Measurements from ENCODE around the gene SP140L. TPM values are rescaled to one million over a fixed set of nuclear protein-coding genes. Genes with fewer than 3 reads are reported as not detected.
A peak's percentile ranks its signal among the peaks of the same experiment; 100 is the strongest.

SP140L gene
- total RNA-seq, 1 experiment from 2014 or later = 16.6 TPM

DNA sequence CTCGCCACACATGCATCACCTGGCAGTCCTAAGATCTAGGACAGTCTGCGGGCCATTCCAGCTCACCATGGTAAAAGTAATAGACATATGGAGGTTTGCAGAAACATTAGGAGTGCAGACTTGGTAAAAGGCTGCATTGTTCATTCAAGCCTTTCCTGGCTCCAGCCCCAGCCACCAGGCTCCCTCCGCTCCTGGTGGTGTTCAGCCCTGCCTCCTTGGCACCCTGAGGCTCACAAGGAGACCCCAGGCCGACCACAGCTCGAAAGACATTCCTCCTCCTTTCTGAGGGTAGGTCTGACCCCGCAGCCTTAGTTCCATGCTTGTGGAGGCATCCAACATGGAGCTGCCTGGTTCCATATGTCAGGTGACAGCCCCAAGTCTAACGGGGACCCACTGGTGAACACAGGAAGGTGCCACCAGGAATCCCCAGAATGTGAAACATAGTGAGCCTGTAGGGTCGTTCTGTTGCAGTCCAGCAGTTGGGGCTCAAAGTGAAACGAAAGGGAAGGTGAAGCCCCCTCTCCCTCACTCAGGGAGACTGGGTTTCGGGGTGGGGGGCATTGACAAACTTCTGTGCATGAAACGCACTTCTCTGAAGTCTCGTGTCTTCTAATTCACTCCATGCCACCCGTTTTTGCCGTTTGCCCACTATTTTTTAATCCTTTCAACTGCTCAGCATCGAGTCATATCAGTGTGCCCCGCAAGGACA, 84.0 kb downstream of the SP140L start:
- CTCF ChIA-PET = no interaction called here
- DNase-seq (ENCODE audit: low read depth, low spot score) (no peak), ATAC-seq (no peak)
- in situ Hi-C loops (cut with HindIII; ENCODE audit: low pct_unique_long_range_greater_than_20kb, low sequenced_read_pairs) (no loop called here), intact Hi-C loops (cut with micrococcal nuclease; ENCODE audit: unreplicated experiment) (no loop called here)
- TF ChIP-seq TCF7L2 (IDR thresholded peaks at IDR 0.05; ENCODE audit: low read depth, low read length) (no peak), SIN3A (IDR thresholded peaks at IDR 0.05; ENCODE audit: borderline replicate concordance, insufficient read depth, low read depth, low read length) (no peak), POLR2AphosphoS5 (IDR thresholded peaks at IDR 0.05; ENCODE audit: low read depth, low read length) (no peak)
- TF ChIP-seq, protein P1, sequence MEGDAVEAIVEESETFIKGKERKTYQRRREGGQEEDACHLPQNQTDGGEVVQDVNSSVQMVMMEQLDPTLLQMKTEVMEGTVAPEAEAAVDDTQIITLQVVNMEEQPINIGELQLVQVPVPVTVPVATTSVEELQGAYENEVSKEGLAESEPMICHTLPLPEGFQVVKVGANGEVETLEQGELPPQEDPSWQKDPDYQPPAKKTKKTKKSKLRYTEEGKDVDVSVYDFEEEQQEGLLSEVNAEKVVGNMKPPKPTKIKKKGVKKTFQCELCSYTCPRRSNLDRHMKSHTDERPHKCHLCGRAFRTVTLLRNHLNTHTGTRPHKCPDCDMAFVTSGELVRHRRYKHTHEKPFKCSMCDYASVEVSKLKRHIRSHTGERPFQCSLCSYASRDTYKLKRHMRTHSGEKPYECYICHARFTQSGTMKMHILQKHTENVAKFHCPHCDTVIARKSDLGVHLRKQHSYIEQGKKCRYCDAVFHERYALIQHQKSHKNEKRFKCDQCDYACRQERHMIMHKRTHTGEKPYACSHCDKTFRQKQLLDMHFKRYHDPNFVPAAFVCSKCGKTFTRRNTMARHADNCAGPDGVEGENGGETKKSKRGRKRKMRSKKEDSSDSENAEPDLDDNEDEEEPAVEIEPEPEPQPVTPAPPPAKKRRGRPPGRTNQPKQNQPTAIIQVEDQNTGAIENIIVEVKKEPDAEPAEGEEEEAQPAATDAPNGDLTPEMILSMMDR (IDR thresholded peaks at IDR 0.05) = no peak
- TF ChIP-seq, protein P2, sequence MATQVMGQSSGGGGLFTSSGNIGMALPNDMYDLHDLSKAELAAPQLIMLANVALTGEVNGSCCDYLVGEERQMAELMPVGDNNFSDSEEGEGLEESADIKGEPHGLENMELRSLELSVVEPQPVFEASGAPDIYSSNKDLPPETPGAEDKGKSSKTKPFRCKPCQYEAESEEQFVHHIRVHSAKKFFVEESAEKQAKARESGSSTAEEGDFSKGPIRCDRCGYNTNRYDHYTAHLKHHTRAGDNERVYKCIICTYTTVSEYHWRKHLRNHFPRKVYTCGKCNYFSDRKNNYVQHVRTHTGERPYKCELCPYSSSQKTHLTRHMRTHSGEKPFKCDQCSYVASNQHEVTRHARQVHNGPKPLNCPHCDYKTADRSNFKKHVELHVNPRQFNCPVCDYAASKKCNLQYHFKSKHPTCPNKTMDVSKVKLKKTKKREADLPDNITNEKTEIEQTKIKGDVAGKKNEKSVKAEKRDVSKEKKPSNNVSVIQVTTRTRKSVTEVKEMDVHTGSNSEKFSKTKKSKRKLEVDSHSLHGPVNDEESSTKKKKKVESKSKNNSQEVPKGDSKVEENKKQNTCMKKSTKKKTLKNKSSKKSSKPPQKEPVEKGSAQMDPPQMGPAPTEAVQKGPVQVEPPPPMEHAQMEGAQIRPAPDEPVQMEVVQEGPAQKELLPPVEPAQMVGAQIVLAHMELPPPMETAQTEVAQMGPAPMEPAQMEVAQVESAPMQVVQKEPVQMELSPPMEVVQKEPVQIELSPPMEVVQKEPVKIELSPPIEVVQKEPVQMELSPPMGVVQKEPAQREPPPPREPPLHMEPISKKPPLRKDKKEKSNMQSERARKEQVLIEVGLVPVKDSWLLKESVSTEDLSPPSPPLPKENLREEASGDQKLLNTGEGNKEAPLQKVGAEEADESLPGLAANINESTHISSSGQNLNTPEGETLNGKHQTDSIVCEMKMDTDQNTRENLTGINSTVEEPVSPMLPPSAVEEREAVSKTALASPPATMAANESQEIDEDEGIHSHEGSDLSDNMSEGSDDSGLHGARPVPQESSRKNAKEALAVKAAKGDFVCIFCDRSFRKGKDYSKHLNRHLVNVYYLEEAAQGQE (IDR thresholded peaks at IDR 0.05; ENCODE audit: insufficient read depth in 1 of 2, low read depth in 2 of 2, low read length in 1 of 2) = no peak
- Histone ChIP-seq H3K27me3 (ENCODE audit: control insufficient read depth, insufficient read depth, low read length) (no peaks in the 10 kb centered on the region), H3K27ac (ENCODE audit: low read length) (peak overlapping the region; percentile 69), H3K9me3 (ENCODE audit: control insufficient read depth, insufficient read depth, low read depth, low read length) (no peaks in the 10 kb centered on the region), H3K36me3 (ENCODE audit: control insufficient read depth, insufficient read depth, low read length) (no peaks in the 10 kb centered on the region), H3K4me3 (ENCODE audit: low read depth in 2 of 2, low read length in 2 of 2) (peak overlapping the region; percentile 63 to 86), H3K4me1 (ENCODE audit: control insufficient read depth, insufficient read depth, low read length) (peaks cover 3% of the 10 kb centered on the region; the same call in 1 of the 2 replicates)
- POLR2A ChIA-PET = no interaction called here
- BruUV-seq (replicated peaks) = no TSS peak

DNA sequence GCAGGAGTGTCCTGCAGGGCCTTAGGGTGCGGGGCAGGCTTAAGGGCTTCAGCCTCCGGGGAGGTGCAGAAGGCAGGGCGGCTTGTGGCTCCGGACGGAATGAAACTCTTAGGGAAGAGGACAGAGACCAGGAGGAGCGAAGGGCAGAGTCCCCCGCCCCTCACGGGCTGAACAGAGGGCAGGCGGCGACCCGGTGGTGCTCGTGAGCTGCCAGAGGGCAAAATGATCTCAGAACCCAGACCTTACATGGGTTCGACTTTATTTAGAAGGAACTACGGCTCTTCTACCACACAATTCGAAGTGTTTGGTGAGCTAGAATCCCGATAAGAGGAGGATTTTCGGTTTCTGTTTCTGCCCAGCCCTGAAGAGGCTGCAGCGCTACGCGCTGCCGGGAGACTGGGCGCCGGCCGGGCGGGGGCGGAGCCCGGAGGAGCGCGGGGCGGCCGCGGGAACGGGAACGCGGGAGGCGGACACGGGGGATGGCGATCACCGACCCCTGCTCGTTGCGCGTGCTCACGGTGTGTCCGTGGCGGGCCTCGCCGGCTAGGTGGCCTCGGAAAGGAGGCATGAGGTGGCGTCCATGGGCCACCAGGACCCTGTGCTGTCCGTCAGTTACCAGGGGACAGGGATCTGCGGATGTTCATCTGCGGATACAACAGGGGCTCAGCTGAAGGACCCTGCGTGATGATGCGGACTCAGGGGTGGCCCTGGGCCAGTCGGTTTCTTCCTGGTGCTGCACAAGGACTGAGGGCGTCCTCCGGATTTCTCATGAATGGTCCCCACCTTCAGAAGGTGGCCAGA, 84.8 kb downstream of the SP140L start:
- in situ Hi-C loops (cut with HindIII; ENCODE audit: low pct_unique_long_range_greater_than_20kb, low sequenced_read_pairs) = no loop called here
- CTCF ChIA-PET = interaction anchor here (0.6 kb wide), 1 partner anchor 504 kb away, joined by 8 read pairs; no protein-coding TSS in a partner anchor
- Histone ChIP-seq H3K4me1 (ENCODE audit: control insufficient read depth, insufficient read depth, low read length) (peaks cover 8% of the 10 kb centered on the region), H3K27ac (ENCODE audit: low read length) (peak overlapping the region; percentile 69), H3K9me3 (ENCODE audit: control insufficient read depth, insufficient read depth, low read depth, low read length) (no peaks in the 10 kb centered on the region), H3K4me3 (ENCODE audit: low read depth in 2 of 2, low read length in 2 of 2) (peak overlapping the region; percentile 63 to 86), H3K27me3 (ENCODE audit: control insufficient read depth, insufficient read depth, low read length) (no peaks in the 10 kb centered on the region), H3K36me3 (ENCODE audit: control insufficient read depth, insufficient read depth, low read length) (no peaks in the 10 kb centered on the region)
- intact Hi-C loops (cut with micrococcal nuclease; ENCODE audit: unreplicated experiment) = no loop called here
- TF ChIP-seq SIN3A (IDR thresholded peaks at IDR 0.05; ENCODE audit: borderline replicate concordance, insufficient read depth, low read depth, low read length) = no peak
- BruUV-seq (replicated peaks) = no TSS peak
- ATAC-seq (peak; percentile 87), DNase-seq (ENCODE audit: low read depth, low spot score) (no peak)
- POLR2A ChIA-PET = no interaction called here
